ENCODE measurements around the gene ZNF474.

- TF ChIP-seq CTCF (conservative IDR thresholded peaks at IDR 0.05 in 1 of 2, IDR thresholded peaks at IDR 0.05 in 1 of 2; ENCODE audit: extremely low read depth in 1 of 2, insufficient read depth in 1 of 2, low read depth in 1 of 2, low read length in 2 of 2) (no peak), EZH2 (IDR thresholded peaks at IDR 0.05; ENCODE audit: borderline replicate concordance, low read length) (no peak)
Measured at GRCh38 chr5:122093415-122094180, 35.7 kb upstream of the ZNF474 start.
